HG02885 (cell line): ENCODE measurements around the gene PTX4.

Experiments used
- ATAC-seq: cut with Tn5 transposase; IDR thresholded peaks from one replicate; pipeline ENCODE4 v1.9.1; 2021; ENCODE audit warnings: mild to moderate bottlenecking; ENCODE audit not compliant: unreplicated experiment, poor library complexity

PTX4 gene

DNA sequence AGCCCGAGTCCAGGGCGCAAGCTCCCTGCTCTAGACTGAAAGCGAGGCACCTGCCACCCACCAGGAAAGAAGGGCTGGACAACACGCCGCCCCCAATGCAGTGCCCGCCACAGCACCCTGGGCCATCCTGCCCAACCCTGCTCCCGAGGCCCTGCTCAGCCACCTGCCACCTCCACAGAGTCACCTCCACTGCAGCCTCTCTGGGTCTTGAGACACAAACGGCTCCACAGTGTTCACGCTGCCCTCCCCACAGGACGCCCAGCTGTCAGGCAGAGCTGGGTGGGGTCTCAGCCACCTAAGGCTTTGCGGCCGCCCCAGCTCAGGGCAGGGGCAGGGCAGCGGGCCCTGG lies 23.2 kb downstream of the PTX4 start:
- ATAC-seq = no peak

DNA sequence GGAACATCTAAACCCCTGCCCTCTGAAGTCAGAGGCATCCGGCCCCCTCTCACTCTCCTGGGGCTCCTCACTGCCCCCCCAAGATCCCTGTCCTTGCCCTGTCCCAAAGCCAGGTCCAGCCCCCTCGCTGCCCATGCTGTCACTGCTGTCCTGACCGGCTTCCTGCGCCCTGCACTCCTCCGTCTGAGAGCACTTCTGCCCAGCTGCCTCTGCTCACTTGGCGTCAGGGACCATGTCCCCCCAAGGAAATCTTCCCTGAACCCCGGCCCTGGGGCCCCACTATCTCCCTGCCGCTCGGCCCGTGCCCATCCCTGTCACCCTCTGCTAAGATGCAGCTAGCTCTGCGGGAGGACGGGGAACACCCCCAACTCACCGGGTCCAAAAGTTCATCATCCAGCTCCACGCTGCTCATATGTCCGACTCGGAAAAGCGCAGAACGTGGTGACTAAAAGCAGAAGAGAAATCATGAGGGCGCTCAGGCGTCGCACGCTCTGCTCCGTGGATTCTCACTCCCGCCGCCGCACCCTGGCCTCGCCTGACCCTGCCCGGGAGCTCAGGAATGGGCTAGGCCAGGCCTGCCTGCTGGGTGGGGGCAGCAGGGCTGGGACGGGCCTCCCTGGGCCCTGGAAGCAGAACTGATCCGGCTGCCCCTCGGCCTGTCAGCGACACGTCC lies 23.7 kb downstream of the PTX4 start:
- no peak for ATAC-seq

DNA sequence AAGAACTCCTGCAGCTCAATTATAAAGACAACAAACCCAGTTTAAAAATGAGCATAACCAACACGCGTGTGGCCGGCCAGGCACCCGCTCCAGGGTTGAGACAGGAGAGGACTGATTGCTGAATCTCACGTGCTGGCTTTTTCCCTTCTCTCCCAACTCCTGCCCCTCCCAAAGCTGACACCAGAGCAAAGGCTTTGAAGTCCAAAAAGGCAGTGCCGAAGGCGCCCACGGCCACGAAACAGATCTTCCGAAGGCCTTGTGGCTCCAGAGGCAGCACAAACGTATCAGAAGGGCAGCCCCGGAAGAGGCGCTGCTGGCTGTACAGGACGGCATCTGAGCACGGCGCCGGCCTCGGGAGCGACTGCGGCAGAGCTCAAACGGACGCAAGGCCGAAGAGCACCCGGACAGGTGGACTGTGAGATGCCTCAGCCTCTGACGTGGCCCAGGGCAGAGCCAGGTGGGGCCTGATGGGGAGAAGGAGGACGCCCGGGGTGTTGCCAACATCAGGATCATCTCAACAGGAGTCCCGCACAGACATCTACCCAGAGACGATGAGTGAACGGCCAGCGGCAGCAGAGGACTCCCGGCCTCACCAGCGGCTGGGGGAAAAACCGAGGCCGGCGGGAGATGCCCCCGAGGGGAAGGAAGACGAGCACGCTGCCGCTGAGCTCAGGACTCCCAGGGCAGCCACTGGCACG lies 24.4 kb downstream of the PTX4 start:
- no peak for ATAC-seq

DNA sequence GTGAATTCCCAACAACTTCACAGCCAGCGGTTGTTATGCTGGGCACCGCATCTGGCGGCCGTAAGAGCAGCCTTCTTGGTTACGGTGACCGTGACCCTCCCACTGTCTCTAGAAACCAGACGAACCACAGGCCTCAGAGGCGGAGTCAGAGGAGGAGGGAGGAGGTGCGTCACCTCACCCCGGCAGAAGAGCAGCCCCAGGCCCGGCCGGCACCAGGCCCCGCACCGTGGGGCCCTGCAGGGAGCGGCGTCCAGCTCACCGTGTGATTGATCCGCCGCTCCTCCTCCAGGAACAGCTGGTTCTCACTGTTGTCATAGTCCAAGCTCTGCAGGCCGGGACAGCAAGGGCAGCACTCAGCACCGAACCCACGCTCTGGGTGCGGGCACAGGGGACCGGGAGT lies 27.6 kb downstream of the PTX4 start:
- ATAC-seq = no peak

DNA sequence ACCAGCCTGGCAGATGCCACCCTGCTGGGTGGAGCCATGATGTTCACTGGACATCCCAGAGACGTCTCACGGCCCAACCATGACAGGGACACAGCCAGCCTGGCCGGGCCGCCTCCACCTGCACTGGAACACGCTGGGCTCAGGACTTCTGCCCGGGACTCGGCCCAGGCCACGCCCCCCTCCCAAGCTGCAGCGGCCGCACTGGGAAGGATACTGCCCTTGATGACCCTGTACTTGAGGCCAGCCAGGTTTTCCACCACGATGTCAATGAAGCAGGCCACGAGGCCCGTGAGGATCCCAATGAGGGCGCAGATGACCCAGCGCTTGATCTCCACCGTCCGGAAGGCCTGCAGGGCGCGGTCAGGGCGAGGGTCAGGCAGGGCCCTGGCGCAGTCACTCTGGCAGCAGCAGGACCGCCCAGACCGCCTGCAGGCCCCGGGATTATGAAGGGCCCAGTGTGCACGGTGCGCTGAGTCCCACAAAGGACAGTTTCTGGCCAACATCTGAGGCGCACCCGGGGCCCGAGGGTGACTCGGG lies 28.1 kb downstream of the PTX4 start:
- no peak for ATAC-seq

DNA sequence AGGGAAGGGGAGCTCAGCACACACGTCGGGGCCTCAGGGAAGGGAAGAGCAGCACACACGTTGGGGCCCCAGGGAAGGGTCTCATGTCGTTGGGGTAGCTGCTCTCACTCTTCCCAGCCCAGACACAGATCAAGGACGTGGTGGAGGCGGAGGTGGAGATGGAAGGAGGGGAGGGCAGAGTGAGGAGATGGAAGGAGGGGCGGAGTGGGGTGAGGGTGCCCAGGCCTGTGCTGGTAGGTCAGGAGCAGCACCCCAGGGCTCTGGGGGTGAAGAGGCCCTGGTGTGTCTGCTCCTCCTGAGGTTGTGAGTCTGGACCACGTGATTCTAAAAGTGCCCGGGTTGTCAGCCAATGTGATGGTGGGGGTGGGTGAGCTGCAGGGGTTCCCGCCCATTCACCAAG lies 28.8 kb downstream of the PTX4 start:
- no peak for ATAC-seq

DNA sequence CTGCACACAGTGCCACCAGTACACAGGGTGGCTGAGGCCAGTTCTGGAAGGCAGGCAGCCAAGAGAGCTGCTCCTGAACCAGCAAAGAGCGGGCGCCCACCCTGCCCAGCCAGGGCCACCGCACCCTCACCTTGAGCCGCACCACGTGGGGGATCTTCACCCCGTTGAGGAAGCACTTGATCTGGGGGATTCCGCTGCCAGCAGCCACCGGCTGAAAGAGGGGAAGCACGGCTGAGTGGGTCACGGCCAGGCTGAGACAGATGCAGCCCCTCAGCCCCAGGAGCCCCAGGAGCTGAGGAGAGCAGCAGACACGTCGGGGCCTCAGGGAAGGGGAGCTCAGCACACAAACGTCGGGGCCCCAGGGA lies 29.8 kb downstream of the PTX4 start:
- ATAC-seq = no peak

- ATAC-seq = no peak
Measured at GRCh38 chr16:1458336-1458976, 30.3 kb downstream of the PTX4 start.

DNA sequence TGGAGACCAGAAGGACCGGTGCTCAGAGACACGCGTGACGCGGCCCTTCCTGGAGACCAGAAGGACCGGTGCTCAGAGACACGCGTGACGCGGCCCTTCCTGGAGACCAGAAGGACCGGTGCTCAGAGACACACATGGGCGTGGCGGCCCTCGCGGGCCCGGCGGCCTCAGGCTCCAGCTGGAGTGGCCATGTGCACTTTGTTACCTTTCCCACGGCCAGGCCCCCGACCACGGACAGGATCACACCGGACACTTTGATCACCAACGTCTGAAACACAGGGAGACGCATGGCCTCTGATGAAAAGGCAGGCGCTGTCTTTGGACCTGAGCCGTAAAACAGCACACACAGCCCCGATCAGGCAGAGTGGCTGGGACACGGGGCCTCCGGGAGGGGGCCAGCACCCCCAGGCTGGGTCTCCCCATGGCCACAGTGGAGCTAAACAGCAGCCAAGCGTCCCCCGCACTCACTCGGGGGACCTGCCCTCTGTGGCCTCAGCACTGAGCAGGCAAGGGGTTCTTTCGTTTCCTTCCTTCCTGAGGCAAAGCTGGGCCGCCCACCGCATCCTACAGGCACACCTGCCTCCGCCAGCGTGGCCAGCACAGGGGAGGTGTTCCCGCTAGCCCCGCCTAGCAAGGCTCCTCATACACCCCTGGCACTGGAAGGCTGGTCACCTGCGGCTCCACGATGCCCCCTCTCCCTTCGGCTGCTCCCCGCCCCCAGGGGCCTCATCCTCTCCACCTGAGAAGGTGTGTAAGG lies 31.1 kb downstream of the PTX4 start:
- ATAC-seq = no peak

GRCh38 chr16:1456951-1457350 lies 31.8 kb downstream of the PTX4 start:
- no peak for ATAC-seq

DNA sequence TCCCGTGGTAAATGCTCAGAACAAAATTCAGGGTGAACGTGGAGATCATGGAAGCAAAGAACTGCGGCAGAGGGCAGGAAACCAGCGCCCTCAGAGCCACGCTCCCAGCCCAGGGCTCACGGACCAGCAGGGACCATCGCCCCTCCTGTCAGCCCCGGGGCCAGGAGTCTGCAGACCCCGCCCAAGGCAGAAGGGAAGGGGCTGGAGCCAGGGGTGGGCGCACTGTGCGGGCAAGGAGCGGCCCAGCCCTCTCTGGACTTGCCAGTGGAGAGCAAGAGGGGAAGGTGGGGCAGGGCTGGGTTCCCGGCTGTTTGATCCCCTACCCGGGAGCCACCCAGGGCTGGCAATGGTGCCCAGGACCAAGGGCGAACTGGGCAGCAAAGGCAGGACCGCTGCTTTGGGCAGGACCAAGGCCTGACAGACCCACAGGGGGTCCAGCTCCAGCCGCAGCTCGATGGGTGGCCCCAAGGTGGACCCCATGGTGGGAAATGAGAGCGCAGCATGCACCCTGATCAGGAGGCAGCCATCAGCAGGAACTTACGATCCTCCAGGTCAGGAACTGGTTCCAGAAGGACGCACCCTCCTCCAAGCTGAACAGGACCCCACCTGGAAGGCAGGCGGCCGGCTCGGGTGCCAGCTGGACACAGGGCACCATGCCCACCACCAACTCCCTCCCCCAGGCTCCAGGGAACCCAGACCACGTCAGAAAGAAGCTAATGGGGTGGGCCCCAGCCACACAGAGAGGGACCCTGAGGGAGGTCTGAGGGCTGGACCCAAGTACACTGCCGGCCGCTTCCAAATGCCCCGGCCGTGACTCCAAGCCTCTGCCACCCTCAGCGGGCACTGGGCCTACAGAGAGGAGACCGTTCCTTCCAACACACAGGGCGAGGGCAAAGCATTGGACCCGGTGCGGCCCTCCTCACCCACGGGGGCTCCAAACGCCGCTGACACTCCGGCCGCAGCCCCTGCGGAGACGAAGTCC lies 33.3 kb downstream of the PTX4 start:
- no peak for ATAC-seq

- no peak for ATAC-seq
Measured at GRCh38 chr16:1454561-1454960, 34.2 kb downstream of the PTX4 start.

DNA sequence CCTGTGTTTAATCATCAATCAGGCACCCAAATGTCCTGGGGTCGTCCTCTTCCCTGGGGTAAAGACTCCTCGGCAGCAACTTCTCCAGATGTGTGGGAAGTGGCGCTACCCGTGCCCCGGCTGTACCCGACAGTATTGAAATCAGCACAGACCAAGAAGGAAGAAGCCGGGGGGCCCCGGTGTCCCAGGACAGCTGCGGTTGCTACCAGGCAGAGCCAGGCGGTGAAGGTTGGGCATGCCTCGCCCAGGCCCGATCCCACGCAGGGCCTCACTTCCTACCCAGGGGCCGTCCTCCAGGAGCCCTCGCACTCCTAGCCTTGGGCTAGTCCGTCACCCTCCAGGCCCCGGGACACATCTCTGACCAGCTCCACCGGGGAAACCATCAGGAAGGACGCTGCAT lies 35.4 kb downstream of the PTX4 start:
- ATAC-seq = no peak

- no peak for ATAC-seq
Measured at GRCh38 chr16:1452530-1452929, 36.2 kb downstream of the PTX4 start.

GRCh38 chr16:1451702-1452392 lies 36.9 kb downstream of the PTX4 start:
- ATAC-seq = no peak

- no peak for ATAC-seq
Measured at GRCh38 chr16:1450841-1451240, 37.9 kb downstream of the PTX4 start.

DNA sequence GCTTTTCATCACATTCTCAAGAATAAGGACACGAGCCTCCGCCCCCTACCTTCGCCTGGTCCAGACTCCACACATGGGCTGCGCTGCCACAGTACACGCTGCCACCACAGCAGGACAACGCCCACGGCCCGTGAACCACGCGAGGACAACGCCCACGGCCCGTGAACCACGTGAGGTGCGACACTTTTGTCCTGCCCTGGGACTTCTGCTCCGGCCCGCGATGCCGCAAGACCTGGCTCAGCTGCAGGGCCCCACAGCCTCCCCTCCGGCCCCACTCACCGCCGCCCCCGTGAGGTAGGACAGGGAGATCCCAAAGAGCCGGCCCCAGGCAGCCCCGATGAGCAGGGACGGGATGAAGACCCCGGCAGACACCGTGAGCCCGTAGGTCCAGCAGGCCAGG lies 38.5 kb downstream of the PTX4 start:
- no peak for ATAC-seq

DNA sequence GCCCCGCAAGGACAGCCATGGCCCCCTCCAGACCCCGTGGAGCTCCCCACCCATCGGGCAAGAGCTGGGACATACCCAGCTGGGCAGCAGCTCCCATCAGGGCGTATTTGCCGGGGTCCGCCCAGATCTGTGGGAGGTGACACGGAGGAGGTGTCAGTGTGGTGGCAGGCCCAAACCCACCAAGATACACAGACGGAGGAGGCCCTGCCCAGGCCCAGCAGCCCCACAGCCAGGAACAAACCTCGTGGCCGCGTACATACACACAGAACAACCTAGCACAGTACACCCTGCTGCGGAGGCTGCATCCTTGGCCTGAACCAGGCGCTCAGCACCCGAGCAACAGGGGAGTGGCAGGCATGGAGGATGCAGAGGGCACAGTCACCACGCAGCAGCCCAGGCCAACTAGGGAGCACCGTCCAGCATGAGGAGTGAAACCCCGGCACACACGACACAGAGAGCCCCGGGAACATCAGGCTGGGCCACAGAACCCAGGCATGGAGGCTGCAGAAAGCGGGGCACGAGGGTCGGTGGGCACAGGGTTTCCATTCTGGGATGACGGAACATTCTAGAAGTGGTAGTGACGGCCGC lies 39.4 kb downstream of the PTX4 start:
- no peak for ATAC-seq
